ENCODE measurements around the gene TMEM151B.

Gene TMEM151B

DNA sequence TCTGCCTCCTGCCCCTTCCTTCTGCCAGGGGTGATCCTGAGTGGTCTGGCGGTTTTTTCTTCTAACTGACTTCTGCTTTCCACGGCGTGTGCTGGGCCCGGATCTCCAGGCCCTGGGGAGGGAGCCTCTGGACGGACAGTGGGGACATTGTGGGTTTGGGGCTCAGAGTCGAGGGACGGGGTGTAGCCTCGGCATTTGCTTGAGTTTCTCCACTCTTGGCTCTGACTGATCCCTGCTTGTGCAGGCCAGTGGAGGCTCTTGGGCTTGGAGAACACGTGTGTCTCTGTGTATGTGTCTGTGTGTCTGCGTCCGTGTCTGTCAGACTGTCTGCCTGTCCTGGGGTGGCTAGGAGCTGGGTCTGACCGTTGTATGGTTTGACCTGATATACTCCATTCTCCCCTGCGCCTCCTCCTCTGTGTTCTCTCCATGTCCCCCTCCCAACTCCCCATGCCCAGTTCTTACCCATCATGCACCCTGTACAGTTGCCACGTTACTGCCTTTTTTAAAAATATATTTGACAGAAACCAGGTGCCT, 36.6 kb upstream of the TMEM151B start:
- DNase-seq (ENCODE audit: low spot score), result no peak
- TF ChIP-seq, protein P1, sequence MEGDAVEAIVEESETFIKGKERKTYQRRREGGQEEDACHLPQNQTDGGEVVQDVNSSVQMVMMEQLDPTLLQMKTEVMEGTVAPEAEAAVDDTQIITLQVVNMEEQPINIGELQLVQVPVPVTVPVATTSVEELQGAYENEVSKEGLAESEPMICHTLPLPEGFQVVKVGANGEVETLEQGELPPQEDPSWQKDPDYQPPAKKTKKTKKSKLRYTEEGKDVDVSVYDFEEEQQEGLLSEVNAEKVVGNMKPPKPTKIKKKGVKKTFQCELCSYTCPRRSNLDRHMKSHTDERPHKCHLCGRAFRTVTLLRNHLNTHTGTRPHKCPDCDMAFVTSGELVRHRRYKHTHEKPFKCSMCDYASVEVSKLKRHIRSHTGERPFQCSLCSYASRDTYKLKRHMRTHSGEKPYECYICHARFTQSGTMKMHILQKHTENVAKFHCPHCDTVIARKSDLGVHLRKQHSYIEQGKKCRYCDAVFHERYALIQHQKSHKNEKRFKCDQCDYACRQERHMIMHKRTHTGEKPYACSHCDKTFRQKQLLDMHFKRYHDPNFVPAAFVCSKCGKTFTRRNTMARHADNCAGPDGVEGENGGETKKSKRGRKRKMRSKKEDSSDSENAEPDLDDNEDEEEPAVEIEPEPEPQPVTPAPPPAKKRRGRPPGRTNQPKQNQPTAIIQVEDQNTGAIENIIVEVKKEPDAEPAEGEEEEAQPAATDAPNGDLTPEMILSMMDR (IDR thresholded peaks at IDR 0.05; ENCODE audit: extremely low read depth, insufficient read depth, missing control alignments), result no peak
- in situ Hi-C loops (cut with MboI; ENCODE audit: low pct_unique_long_range_greater_than_20kb, low sequenced_read_pairs, unreplicated experiment), result no loop called here

- TF ChIP-seq, protein P1 (IDR thresholded peaks at IDR 0.05; ENCODE audit: extremely low read depth, insufficient read depth, missing control alignments), result peak; percentile 80
- peak; percentile 71 for DNase-seq (ENCODE audit: low spot score)
- in situ Hi-C loops (cut with MboI; ENCODE audit: low pct_unique_long_range_greater_than_20kb, low sequenced_read_pairs, unreplicated experiment), result loop anchor here (5.0 kb wide), 1 partner anchor 62 kb away; no protein-coding TSS in a partner anchor
These were observed 35.9 kb upstream of the TMEM151B start for GRCh38 chr6:44234101-44235025.

DNA sequence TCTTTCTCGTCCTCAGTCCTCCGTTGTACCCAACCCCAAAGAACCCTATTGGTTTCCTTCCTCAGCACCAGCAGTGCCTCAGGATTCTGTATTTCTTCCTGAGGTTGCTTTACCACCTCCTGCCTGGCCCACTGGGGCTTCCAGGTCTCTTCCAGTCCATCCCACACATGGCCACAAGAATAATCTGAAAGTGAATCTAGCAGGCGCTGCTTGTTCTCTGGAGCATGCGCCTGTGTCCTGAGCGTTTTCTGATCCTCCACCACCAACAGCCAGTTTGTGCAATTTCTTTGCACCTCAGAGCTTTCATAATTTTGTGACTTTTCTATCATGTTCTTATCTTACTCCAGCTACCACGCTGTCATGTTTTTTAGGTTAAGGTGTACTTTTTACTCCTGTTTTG, 35.0 kb upstream of the TMEM151B start:
- in situ Hi-C loops (cut with MboI; ENCODE audit: low pct_unique_long_range_greater_than_20kb, low sequenced_read_pairs, unreplicated experiment), result loop anchor here (5.0 kb wide), 1 partner anchor 63 kb away; no protein-coding TSS in a partner anchor
- DNase-seq (ENCODE audit: low spot score), result no peak
- TF ChIP-seq, protein P1 (IDR thresholded peaks at IDR 0.05; ENCODE audit: extremely low read depth, insufficient read depth, missing control alignments), result no peak

DNA sequence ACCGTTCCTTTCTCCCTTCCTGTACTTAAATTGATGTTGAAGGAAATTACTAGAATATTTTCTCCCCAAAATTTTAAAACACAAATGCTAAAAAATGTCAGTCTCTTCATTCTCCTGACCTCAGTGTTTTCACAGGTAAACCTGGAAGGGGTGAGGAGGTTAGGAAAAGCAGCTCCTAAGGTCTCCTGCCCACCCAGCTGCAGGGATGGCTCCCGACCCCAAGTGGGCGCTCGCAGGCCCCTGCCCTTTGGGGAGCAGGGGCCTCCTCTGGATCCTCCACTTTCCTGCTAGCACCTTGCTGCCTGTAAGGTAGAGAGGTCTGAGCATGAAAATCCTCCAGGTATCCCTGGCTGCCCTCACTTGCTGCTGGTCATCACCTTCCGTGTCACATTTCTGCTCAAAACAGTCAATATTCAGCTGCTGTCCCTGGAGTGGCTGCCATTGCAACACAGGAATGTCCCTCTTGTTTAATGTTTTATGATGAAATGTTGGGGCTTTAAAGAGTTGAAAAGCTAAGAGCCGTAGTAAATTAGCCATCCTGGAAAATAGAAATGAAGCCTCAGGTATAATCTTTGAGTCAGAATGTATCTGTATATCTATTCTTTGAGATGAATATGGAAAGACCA, 34.2 kb upstream of the TMEM151B start:
- TF ChIP-seq, protein P1 (IDR thresholded peaks at IDR 0.05; ENCODE audit: extremely low read depth, insufficient read depth, missing control alignments), result no peak
- DNase-seq (ENCODE audit: low spot score), result no peak
- in situ Hi-C loops (cut with MboI; ENCODE audit: low pct_unique_long_range_greater_than_20kb, low sequenced_read_pairs, unreplicated experiment), result loop anchor here (5.0 kb wide), 1 partner anchor 64 kb away; no protein-coding TSS in a partner anchor

GRCh38 chr6:44237021-44237812, 33.0 kb upstream of the TMEM151B start:
- DNase-seq (ENCODE audit: low spot score), result peak; percentile 75
- TF ChIP-seq, protein P1 (IDR thresholded peaks at IDR 0.05; ENCODE audit: extremely low read depth, insufficient read depth, missing control alignments), result no peak
- in situ Hi-C loops (cut with MboI; ENCODE audit: low pct_unique_long_range_greater_than_20kb, low sequenced_read_pairs, unreplicated experiment), result loop anchor here (5.0 kb wide), 1 partner anchor 65 kb away; no protein-coding TSS in a partner anchor

Measured in GM13977 (cell line).